Gastroesophageal sphincter (tissue), 4 donors: ENCODE data around the gene NTRK3. TPM values are rescaled to one million over a fixed set of nuclear protein-coding genes. Genes with fewer than 3 reads are reported as not detected.

Experiments
- ATAC-seq: fragments of 150-250 bp; one replicate; pipeline ENCODE4 v1.9.1; 2016; ENCODE audit warnings: mild to moderate bottlenecking, moderate library complexity
- H3K27ac ChIP-seq, 4 donors: fragments of 200-600 bp; sonication (generic) in 3 of 4; 1 replicate in 3 of 4; 2 replicates in 1 of 4; pipeline ENCODE4 v1.5.1; 2016 to 2019
- H3K27me3 ChIP-seq: fragments of 200-600 bp; sonication (generic); one replicate; pipeline ENCODE4 v1.5.1; 2019
- H3K36me3 ChIP-seq, 2 donors: fragments of 200-600 bp; sonication (generic); one replicate each; pipeline ENCODE4 v1.5.1; 2019; ENCODE audit warnings: control low read depth in 1 of 2
- H3K4me1 ChIP-seq, 3 donors: fragments of 200-600 bp; sonication (generic); 1 replicate in 2 of 3; 2 replicates in 1 of 3; pipeline ENCODE4 v1.5.1; 2016 to 2019; ENCODE audit warnings: control low read depth in 2 of 3
- H3K4me3 ChIP-seq, 2 donors: fragments of 200-600 bp; sonication (generic); one replicate each; pipeline ENCODE4 v1.5.1; 2019; ENCODE audit warnings: mild to moderate bottlenecking in 1 of 2, moderate library complexity in 1 of 2
- H3K9me3 ChIP-seq, 3 donors: fragments of 200-600 bp; sonication (generic); one replicate each; pipeline ENCODE4 v1.5.1; 2017 to 2019; ENCODE audit warnings: control low read depth in 2 of 3
- EP300 ChIP-seq: sonication (generic); formaldehyde crosslinking; IDR thresholded peaks from one replicate; pipeline ENCODE4 v1.6.1; 2017; ENCODE audit warnings: antibody characterized with exemption, mild to moderate bottlenecking
- POLR2A ChIP-seq, 2 donors: fragments of 450-650 bp; IDR thresholded peaks; one replicate each; pipeline ENCODE4 v1.6.1; 2017; ENCODE audit warnings: antibody characterized with exemption in 2 of 2, mild to moderate bottlenecking in 2 of 2, moderate library complexity in 1 of 2
- POLR2AphosphoS5 ChIP-seq: sonication (generic); formaldehyde crosslinking; IDR thresholded peaks from one replicate; pipeline ENCODE4 v1.6.1; 2017; ENCODE audit warnings: antibody characterized with exemption
- WGBS, 2 donors: methylation state at CpG; one replicate each; pipeline ENCODE4 v1.1.5; 2018; ENCODE audit warnings: low coverage in 1 of 2; 5-methylcytosine and 5-hydroxymethylcytosine counted together
- total RNA-seq, 4 donors: library from RNA; depleted of rRNA; stranded (reverse); fragments of >200 nt; gene quantifications; one replicate each; pipeline ENCODE4 v1.1.0, GENCODE V29; 2016
- TF ChIP-seq, protein P1 (sequence below), 4 experiments: fragments of 200-600 bp in 2 of 4; fragments of 450-650 bp in 2 of 4; sonication (generic) in 1 of 4; IDR thresholded peaks; one replicate each; pipeline ENCODE4 v1.5.1; 2017 to 2019; ENCODE audit warnings: antibody characterized with exemption in 4 of 4, mild to moderate bottlenecking in 2 of 4, moderate library complexity in 2 of 4

Gene NTRK3
- total RNA-seq, 4 donors from 2014 or later, result 0.47 to 4.3 (median 1.5) TPM

DNA sequence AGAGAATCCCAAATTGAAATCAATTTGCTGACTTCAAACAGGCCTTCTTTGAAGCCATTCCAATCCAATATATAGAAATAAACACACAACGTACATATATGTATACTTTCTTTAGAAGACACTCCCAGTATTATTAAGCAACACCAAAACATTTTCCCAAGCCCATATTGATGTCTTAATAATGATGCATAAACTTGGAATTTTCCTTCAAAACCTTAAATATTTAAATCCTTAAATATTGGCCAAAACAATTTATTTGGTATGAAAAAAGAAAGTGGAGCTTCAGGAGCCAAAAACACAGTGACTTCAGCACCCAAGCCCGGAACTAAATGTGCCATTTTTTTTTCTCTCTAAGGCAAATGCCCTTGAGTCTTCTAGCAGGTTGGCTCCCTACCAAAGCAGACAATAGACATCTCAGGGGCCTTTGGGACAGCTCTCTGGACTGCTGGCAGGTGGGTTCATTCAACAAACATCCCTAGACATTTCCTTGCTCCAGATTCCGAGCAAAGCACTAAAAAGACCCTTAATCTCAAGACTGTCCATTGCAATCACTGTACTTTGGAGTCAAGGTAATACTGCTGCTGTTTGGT is 384.7 kb downstream of the NTRK3 start:
- no peaks in the 10 kb centered on the region for H3K36me3 ChIP-seq
- H3K27ac ChIP-seq, result no peak overlapping the region
- no peaks in the 10 kb centered on the region for H3K4me1 ChIP-seq
- no peaks in the 10 kb centered on the region for H3K27me3 ChIP-seq
- no peak overlapping the region for H3K4me3 ChIP-seq
- no peak for ATAC-seq
- TF ChIP-seq POLR2A (IDR thresholded peaks at IDR 0.05) (no peak), EP300 (no peak), POLR2AphosphoS5 (no peak)
- TF ChIP-seq, protein P1, sequence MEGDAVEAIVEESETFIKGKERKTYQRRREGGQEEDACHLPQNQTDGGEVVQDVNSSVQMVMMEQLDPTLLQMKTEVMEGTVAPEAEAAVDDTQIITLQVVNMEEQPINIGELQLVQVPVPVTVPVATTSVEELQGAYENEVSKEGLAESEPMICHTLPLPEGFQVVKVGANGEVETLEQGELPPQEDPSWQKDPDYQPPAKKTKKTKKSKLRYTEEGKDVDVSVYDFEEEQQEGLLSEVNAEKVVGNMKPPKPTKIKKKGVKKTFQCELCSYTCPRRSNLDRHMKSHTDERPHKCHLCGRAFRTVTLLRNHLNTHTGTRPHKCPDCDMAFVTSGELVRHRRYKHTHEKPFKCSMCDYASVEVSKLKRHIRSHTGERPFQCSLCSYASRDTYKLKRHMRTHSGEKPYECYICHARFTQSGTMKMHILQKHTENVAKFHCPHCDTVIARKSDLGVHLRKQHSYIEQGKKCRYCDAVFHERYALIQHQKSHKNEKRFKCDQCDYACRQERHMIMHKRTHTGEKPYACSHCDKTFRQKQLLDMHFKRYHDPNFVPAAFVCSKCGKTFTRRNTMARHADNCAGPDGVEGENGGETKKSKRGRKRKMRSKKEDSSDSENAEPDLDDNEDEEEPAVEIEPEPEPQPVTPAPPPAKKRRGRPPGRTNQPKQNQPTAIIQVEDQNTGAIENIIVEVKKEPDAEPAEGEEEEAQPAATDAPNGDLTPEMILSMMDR (IDR thresholded peaks at IDR 0.05), result no peak
- no peaks in the 10 kb centered on the region for H3K9me3 ChIP-seq
- 43 to 57% methylated on average over 2 to 3 of the region's 3 CpGs for whole genome bisulfite sequencing, 2 donors

DNA sequence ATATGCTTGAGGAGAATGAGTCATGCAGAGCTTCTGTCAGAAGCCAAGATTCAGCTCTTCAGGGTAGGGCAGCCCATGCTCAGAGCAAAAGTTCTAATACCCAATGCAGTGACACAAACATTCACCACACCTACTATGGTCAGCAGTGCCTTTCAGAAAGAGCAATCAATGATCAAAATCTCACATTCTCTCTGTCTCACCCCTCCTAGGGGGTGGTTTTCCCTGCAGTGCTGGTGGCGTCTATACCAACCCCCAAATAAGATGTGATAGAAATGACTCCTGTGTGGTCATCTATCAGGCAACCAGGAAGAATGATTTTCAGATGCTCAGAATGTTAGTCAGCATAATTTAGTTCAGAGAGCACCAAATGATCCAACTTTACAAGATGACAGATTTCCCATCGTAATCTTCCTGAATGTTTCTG is 385.3 kb downstream of the NTRK3 start:
- Histone ChIP-seq H3K4me3 (no peak overlapping the region), H3K9me3 (no peaks in the 10 kb centered on the region), H3K27me3 (no peaks in the 10 kb centered on the region), H3K27ac (no peak overlapping the region), H3K4me1 (no peaks in the 10 kb centered on the region), H3K36me3 (no peaks in the 10 kb centered on the region)
- no peak for ATAC-seq
- TF ChIP-seq, protein P1 (IDR thresholded peaks at IDR 0.05), result no peak
- TF ChIP-seq EP300 (no peak), POLR2AphosphoS5 (no peak), POLR2A (IDR thresholded peaks at IDR 0.05) (no peak)
- 75 to 86% methylated on average over 2 of the region's 2 CpGs for WGBS, 2 donors

DNA sequence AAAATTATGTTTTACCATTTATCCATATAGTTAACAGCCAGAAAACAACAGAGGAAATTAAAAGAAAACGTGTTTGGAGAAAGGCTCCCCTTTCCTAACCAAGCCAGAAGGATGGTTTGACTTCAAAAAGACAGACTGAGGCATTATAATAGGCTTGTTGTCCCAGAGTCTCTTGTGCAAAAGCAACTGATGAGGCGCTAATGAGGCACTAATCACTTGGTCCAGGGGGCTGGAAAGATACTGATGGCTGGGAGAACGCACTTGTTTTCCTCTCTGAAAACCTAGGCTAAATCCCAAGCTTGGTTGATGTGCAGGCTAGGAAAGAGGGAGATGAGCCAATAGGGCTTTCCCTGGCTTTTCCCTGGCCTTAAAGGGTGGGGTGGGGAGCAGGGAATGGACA is 389.6 kb downstream of the NTRK3 start:
- no peak overlapping the region for H3K27ac ChIP-seq
- H3K27me3 ChIP-seq, result no peaks in the 10 kb centered on the region
- no peaks in the 10 kb centered on the region for H3K36me3 ChIP-seq
- no peaks in the 10 kb centered on the region for H3K9me3 ChIP-seq
- 10 to 27% methylated on average over 2 of the region's 3 CpGs for WGBS, 2 donors
- no peaks in the 10 kb centered on the region for H3K4me1 ChIP-seq
- TF ChIP-seq, protein P1 (IDR thresholded peaks at IDR 0.05), result no peak
- TF ChIP-seq POLR2A (IDR thresholded peaks at IDR 0.05) (no peak), POLR2AphosphoS5 (no peak), EP300 (no peak)
- H3K4me3 ChIP-seq, result no peak overlapping the region
- ATAC-seq, result no peak

DNA sequence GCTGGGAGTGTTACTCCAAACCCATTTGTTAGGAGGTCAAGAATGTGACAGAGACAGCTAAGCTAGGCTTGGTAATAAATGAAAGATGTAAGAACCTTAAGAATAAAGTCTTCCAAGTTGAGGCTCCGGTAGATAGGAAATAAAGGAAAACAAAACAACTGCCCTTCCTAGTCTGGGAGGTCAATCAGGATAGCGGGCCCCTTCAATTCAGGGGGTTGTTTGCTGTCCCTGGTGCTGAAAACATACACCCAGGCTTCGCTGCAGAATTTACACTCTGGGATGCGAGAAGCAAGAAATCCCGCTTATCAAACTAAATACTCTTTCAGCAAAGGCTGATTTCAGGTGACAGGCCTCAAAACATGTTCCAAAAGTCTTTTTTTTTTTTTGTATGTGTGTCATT is 393.4 kb downstream of the NTRK3 start:
- Histone ChIP-seq H3K4me1 (no peaks in the 10 kb centered on the region), H3K9me3 (no peaks in the 10 kb centered on the region), H3K36me3 (no peaks in the 10 kb centered on the region), H3K27me3 (no peaks in the 10 kb centered on the region), H3K27ac (no peak overlapping the region), H3K4me3 (no peak overlapping the region)
- no peak for ATAC-seq
- 0 to 34% methylated on average over 2 to 5 of the region's 5 CpGs for WGBS, 2 donors
- TF ChIP-seq EP300 (no peak), POLR2AphosphoS5 (no peak), POLR2A (IDR thresholded peaks at IDR 0.05) (no peak)
- TF ChIP-seq, protein P1 (IDR thresholded peaks at IDR 0.05), result no peak

DNA sequence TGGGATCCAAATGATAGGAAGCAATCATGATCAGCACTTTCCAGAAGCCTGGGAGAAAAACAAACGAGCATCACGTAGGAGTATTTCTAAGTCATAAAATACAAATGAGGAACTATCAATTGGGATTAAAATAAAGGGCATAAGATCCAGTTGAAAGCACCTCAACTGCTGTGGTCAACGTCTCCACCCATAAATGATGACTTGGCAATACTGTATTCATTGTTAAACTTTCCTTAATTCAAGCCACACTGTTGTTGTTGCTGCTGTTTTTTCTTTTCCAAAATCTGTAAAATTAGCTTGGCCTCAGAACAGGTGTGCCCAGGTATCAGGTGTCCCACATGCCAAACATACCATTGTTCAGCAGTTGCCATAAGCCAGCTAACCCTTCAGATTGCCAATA is 395.8 kb downstream of the NTRK3 start:
- no peak overlapping the region for H3K27ac ChIP-seq
- TF ChIP-seq POLR2AphosphoS5, result no peak
- no peaks in the 10 kb centered on the region for H3K36me3 ChIP-seq
- no peaks in the 10 kb centered on the region for H3K9me3 ChIP-seq
- no peak overlapping the region for H3K4me3 ChIP-seq
- no peaks in the 10 kb centered on the region for H3K27me3 ChIP-seq
- H3K4me1 ChIP-seq, result no peaks in the 10 kb centered on the region
- WGBS, 2 donors, result 42 to 66% methylated on average over 3 of the region's 3 CpGs
- no peak for ATAC-seq
